PC-9 (cell line): ENCODE measurements around the gene STMN3.

Experiments
- CTCF ChIP-seq: fragments of 200-600 bp; sonication (generic); conservative IDR thresholded peaks from 2 replicates; pipeline ENCODE4 v1.6.1; 2017; ENCODE audit warnings: mixed run types, antibody characterized with exemption, mild to moderate bottlenecking, moderate library complexity
- EZH2 ChIP-seq: fragments of 200-600 bp; sonication (generic); IDR thresholded peaks from 2 replicates; pipeline ENCODE4 v1.8.0; 2017; ENCODE audit warnings: antibody characterized with exemption, low read depth

GRCh38 chr20:63690003-63690897, 37.0 kb upstream of the STMN3 start:
- no peak for TF ChIP-seq CTCF
- no peak for TF ChIP-seq EZH2
